Measurements from ENCODE around the gene PTCRA.

DNA sequence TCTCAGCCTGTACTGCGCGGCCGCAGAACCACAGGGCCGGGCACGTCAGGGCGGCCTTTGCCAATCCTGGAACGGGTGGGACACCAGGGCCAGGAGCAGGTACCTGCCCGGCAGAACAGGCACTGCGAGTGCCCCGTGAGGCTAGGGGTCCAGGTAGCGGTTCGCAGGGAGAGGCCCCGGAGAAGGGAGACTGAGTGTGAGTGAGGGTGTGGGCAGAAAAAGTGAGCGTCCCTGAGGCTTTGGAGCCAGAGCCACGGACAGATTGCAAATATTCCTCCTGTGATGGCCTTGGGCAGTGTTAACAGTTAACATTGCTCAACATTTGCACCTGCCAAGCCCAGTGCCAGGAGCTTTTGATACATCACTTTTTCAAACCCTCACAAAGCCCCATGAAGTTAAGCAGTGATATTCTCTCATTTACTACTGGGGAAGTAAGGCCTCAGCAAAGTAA is 45.2 kb downstream of the PTCRA start:
- TF ChIP-seq, protein P1, sequence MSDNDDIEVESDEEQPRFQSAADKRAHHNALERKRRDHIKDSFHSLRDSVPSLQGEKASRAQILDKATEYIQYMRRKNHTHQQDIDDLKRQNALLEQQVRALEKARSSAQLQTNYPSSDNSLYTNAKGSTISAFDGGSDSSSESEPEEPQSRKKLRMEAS (IDR thresholded peaks at IDR 0.05; ENCODE audit: insufficient read depth, insufficient read length), result no peak
- TF ChIP-seq POLR2A (IDR thresholded peaks at IDR 0.05; ENCODE audit: low read depth, low read length) (no peak), CTCF (IDR thresholded peaks at IDR 0.05; ENCODE audit: extremely low read depth in 1 of 2, insufficient read depth in 1 of 2, low read depth in 1 of 2, low read length in 2 of 2) (no peak)

All from endothelial cell of umbilical vein (primary cell).